Measurements from ENCODE around the gene BMX. TPM values are rescaled to one million over a fixed set of nuclear protein-coding genes. Genes with fewer than 3 reads are reported as not detected.

The BMX gene
- total RNA-seq, 1 experiment from 2014 or later: not detected

- ChIA-PET POLR2A (ENCODE audit: unreplicated experiment) (no interaction called here), CTCF (no interaction called here)
- Histone ChIP-seq H3K27me3 (ENCODE audit: insufficient read depth, low read depth) (no peaks in the 10 kb centered on the region), H3K4me2 (peak overlapping the region; percentile 70), H3F3A (ENCODE audit: insufficient read depth, low read depth) (peaks cover 18% of the 10 kb centered on the region), H3K79me2 (ENCODE audit: low read depth) (peaks cover 25% of the 10 kb centered on the region), H3K4me3 (no peak overlapping the region), H3K9me2 (ENCODE audit: insufficient read depth) (no peaks in the 10 kb centered on the region), H3K4me1 (replicated peaks; ENCODE audit: insufficient read depth) (peaks cover 54% of the 10 kb centered on the region), H3K9me3 (ENCODE audit: insufficient read depth, low read depth) (no peaks in the 10 kb centered on the region), H3K27ac (peak overlapping the region; percentile 99), H2AFZ (no peak overlapping the region), H4K20me1 (ENCODE audit: insufficient read depth) (no peaks in the 10 kb centered on the region), H3K36me3 (ENCODE audit: low read depth) (peaks cover 35% of the 10 kb centered on the region)
- TF ChIP-seq CTCF (conservative IDR thresholded peaks at IDR 0.05) (no peak), EZH2 (IDR thresholded peaks at IDR 0.05; ENCODE audit: low read depth) (no peak)
- intact Hi-C loops (cut with micrococcal nuclease; ENCODE audit: unreplicated experiment): loop anchor here (2.0 kb wide), 1 partner anchor 19 kb away; the partner anchor contains the start of gene PIR
- no peak for DNase-seq
- BruUV-seq (replicated peaks): no TSS peak
These were observed 26.6 kb upstream of the BMX start for GRCh38 chrX:15474028-15474427.

GRCh38 chrX:15475021-15475420 is 25.6 kb upstream of the BMX start:
- DNase-seq: peak; percentile 41 to 83
- Histone ChIP-seq H3K27ac (peak overlapping the region; percentile 99), H2AFZ (no peak overlapping the region), H3K79me2 (ENCODE audit: low read depth) (peaks cover 25% of the 10 kb centered on the region), H3K4me3 (peak overlapping the region; percentile 43; the same call in 1 of the 2 replicates), H3K4me1 (replicated peaks; ENCODE audit: insufficient read depth) (peaks cover 54% of the 10 kb centered on the region), H3K36me3 (ENCODE audit: low read depth) (peaks cover 35% of the 10 kb centered on the region), H3K27me3 (ENCODE audit: insufficient read depth, low read depth) (no peaks in the 10 kb centered on the region), H3K9me2 (ENCODE audit: insufficient read depth) (no peaks in the 10 kb centered on the region), H3K4me2 (peak overlapping the region; percentile 70), H3F3A (ENCODE audit: insufficient read depth, low read depth) (peaks cover 18% of the 10 kb centered on the region), H4K20me1 (ENCODE audit: insufficient read depth) (no peaks in the 10 kb centered on the region), H3K9me3 (ENCODE audit: insufficient read depth, low read depth) (no peaks in the 10 kb centered on the region)
- TF ChIP-seq CTCF (conservative IDR thresholded peaks at IDR 0.05) (no peak), EZH2 (IDR thresholded peaks at IDR 0.05; ENCODE audit: low read depth) (no peak)
- ChIA-PET CTCF (no interaction called here), POLR2A (ENCODE audit: unreplicated experiment) (interaction anchor here (0.5 to 0.6 kb wide), 4 partner anchors 21 to 68 kb away, joined by 3 to 4 read pairs (median 4); no protein-coding TSS in a partner anchor)
- intact Hi-C loops (cut with micrococcal nuclease; ENCODE audit: unreplicated experiment): loop anchor here (2.0 kb wide), 1 partner anchor 18 kb away; the partner anchor contains the start of gene PIR
- no TSS peak for BruUV-seq (replicated peaks)

- POLR2A ChIA-PET (ENCODE audit: unreplicated experiment): interaction anchor here (0.5 kb wide), 1 partner anchor 54 kb away, joined by 4 read pairs; no protein-coding TSS in a partner anchor
- Histone ChIP-seq H3K36me3 (ENCODE audit: low read depth) (peaks cover 35% of the 10 kb centered on the region), H3K4me2 (peak overlapping the region; percentile 70), H3K9me3 (ENCODE audit: insufficient read depth, low read depth) (no peaks in the 10 kb centered on the region), H4K20me1 (ENCODE audit: insufficient read depth) (no peaks in the 10 kb centered on the region), H3K27ac (peak overlapping the region; percentile 99), H3K79me2 (ENCODE audit: low read depth) (peaks cover 25% of the 10 kb centered on the region), H3K9me2 (ENCODE audit: insufficient read depth) (no peaks in the 10 kb centered on the region), H3K4me3 (peak overlapping the region; percentile 35; the same call in 1 of the 2 replicates), H3K4me1 (replicated peaks; ENCODE audit: insufficient read depth) (peaks cover 54% of the 10 kb centered on the region), H3K27me3 (ENCODE audit: insufficient read depth, low read depth) (no peaks in the 10 kb centered on the region), H3F3A (ENCODE audit: insufficient read depth, low read depth) (peaks cover 18% of the 10 kb centered on the region), H2AFZ (no peak overlapping the region)
- intact Hi-C loops (cut with micrococcal nuclease; ENCODE audit: unreplicated experiment): loop anchor here (2.0 kb wide), 1 partner anchor 17 kb away; the partner anchor contains the start of gene PIR
- TSS peak; percentile 97 for BruUV-seq (replicated peaks)
- CTCF ChIA-PET: no interaction called here
- peak in 1 of 2 experiments; percentile 34 for DNase-seq
- TF ChIP-seq CTCF (conservative IDR thresholded peaks at IDR 0.05) (no peak), EZH2 (IDR thresholded peaks at IDR 0.05; ENCODE audit: low read depth) (no peak)
These were observed 25.1 kb upstream of the BMX start for GRCh38 chrX:15475486-15475885.
